Choroid plexus epithelial cell (primary cell): Measurements from ENCODE around the gene TJAP1.
"Not testable (repeated sequence)": the region's sequence is repeated elsewhere in the genome, so short reads cannot be mapped to it uniquely, and the experiment has no call there.

ENCODE experiments used
- DNase-seq: peaks from one replicate; pipeline ENCODE4 v3.0.0-alpha.2; 2010; ENCODE audit warnings: low read depth
- H3K4me3 ChIP-seq: 2 replicates; pipeline ENCODE4 v1.5.1; 2011; ENCODE audit warnings: low read depth, mild to moderate bottlenecking, control low read depth, low read length, moderate library complexity
- CTCF ChIP-seq: conservative IDR thresholded peaks from 2 replicates; pipeline ENCODE4 v1.5.1; 2011; ENCODE audit warnings: low read depth, mild to moderate bottlenecking, control low read depth, inconsistent platforms, low read length, moderate library complexity

The TJAP1 gene

GRCh38 chr6:43457643-43458042 lies 19.7 kb upstream of the TJAP1 start:
- no peak overlapping the region for H3K4me3 ChIP-seq
- TF ChIP-seq CTCF: peak; percentile 20
- no peak for DNase-seq

- H3K4me3 ChIP-seq, DNase-seq: not testable (repeated sequence)
Observed at GRCh38 chr6:43458154-43458553, 19.2 kb upstream of the TJAP1 start.

- no peak for TF ChIP-seq CTCF
- no peak overlapping the region for H3K4me3 ChIP-seq
- no peak for DNase-seq
Observed at GRCh38 chr6:43459535-43459934, 17.8 kb upstream of the TJAP1 start.

GRCh38 chr6:43460032-43460431 lies 17.3 kb upstream of the TJAP1 start:
- no peak for TF ChIP-seq CTCF
- H3K4me3 ChIP-seq: no peak overlapping the region
- DNase-seq: no peak

GRCh38 chr6:43461936-43462335 lies 15.4 kb upstream of the TJAP1 start:
- no peak overlapping the region for H3K4me3 ChIP-seq
- DNase-seq: no peak
- no peak for TF ChIP-seq CTCF

GRCh38 chr6:43464337-43464736 lies 13.0 kb upstream of the TJAP1 start:
- TF ChIP-seq CTCF: no peak
- DNase-seq: no peak
- H3K4me3 ChIP-seq: no peak overlapping the region

- TF ChIP-seq CTCF: no peak
- no peak for DNase-seq
- H3K4me3 ChIP-seq: no peak overlapping the region
Observed at GRCh38 chr6:43465948-43466347, 11.4 kb upstream of the TJAP1 start.

GRCh38 chr6:43467265-43467664 lies 10.1 kb upstream of the TJAP1 start:
- not testable (repeated sequence) for H3K4me3 ChIP-seq, DNase-seq
